Measurements from ENCODE around the gene PYGM. TPM values are rescaled to one million over a fixed set of nuclear protein-coding genes. Genes with fewer than 3 reads are reported as not detected.

Gene PYGM
- total RNA-seq, 2 donors from 2014 or later = 4.7 to 5.6 TPM

GRCh38 chr11:64747961-64748665 is 11.7 kb downstream of the PYGM start:
- Mint-ChIP-seq H3K27me3 (no peaks in the 10 kb centered on the region), H3K36me3 (no peaks in the 10 kb centered on the region), H3K27ac (peak overlapping the region; percentile 14 to 50), H3K4me3 (no peak overlapping the region), H3K9me3 (no peaks in the 10 kb centered on the region), H3K4me1 (ENCODE audit: low read depth in 2 of 2) (peaks cover 9 to 33% of the 10 kb centered on the region in 2 donors)
- ATAC-seq = no peak
- no peak for DNase-seq (ENCODE audit: low spot score)

- H3K27ac Mint-ChIP-seq = no peak overlapping the region
- H3K27me3 Mint-ChIP-seq = no peaks in the 10 kb centered on the region
- DNase-seq (ENCODE audit: low spot score) (no peak), ATAC-seq (no peak)
- no peaks in the 10 kb centered on the region for H3K36me3 Mint-ChIP-seq
- peaks cover 14 to 28% of the 10 kb centered on the region in 2 donors for H3K4me1 Mint-ChIP-seq (ENCODE audit: low read depth in 2 of 2)
- no peak overlapping the region for H3K4me3 Mint-ChIP-seq
- no peaks in the 10 kb centered on the region for H3K9me3 Mint-ChIP-seq
Measured at GRCh38 chr11:64746486-64746885, 13.3 kb downstream of the PYGM start.

- no peaks in the 10 kb centered on the region for H3K36me3 Mint-ChIP-seq
- H3K27ac Mint-ChIP-seq = peak overlapping the region; percentile 67 to 75
- H3K27me3 Mint-ChIP-seq = no peaks in the 10 kb centered on the region
- DNase-seq (ENCODE audit: low spot score) (peak; percentile 80), ATAC-seq (peak; percentile 63 to 69)
- H3K4me1 Mint-ChIP-seq (ENCODE audit: low read depth in 2 of 2) = peaks cover 17 to 27% of the 10 kb centered on the region in 2 donors
- H3K4me3 Mint-ChIP-seq = peak overlapping the region; percentile 82
- no peaks in the 10 kb centered on the region for H3K9me3 Mint-ChIP-seq
Measured at GRCh38 chr11:64745521-64746328, 14.0 kb downstream of the PYGM start.

- Mint-ChIP-seq H3K36me3 (no peaks in the 10 kb centered on the region), H3K27me3 (no peaks in the 10 kb centered on the region), H3K4me3 (peak overlapping the region; percentile 82), H3K9me3 (no peaks in the 10 kb centered on the region), H3K27ac (peak overlapping the region; percentile 67 to 75), H3K4me1 (ENCODE audit: low read depth in 2 of 2) (peaks cover 23 to 27% of the 10 kb centered on the region in 2 donors)
- ATAC-seq = peak; percentile 2 to 34
- no peak for DNase-seq (ENCODE audit: low spot score)
Measured at GRCh38 chr11:64745189-64745520, 14.6 kb downstream of the PYGM start.

GRCh38 chr11:64744544-64745188 is 15.1 kb downstream of the PYGM start:
- ATAC-seq (peak; percentile 1), DNase-seq (ENCODE audit: low spot score) (no peak)
- peak overlapping the region; percentile 86 to 89 for H3K27ac Mint-ChIP-seq
- H3K36me3 Mint-ChIP-seq = no peaks in the 10 kb centered on the region
- H3K4me3 Mint-ChIP-seq = peak overlapping the region; percentile 95
- no peaks in the 10 kb centered on the region for H3K9me3 Mint-ChIP-seq
- H3K4me1 Mint-ChIP-seq (ENCODE audit: low read depth in 2 of 2) = peaks cover 24 to 28% of the 10 kb centered on the region in 2 donors
- H3K27me3 Mint-ChIP-seq = no peaks in the 10 kb centered on the region

- ATAC-seq = peak; percentile 58 to 62
- Mint-ChIP-seq H3K9me3 (no peaks in the 10 kb centered on the region), H3K27me3 (no peaks in the 10 kb centered on the region), H3K27ac (peak within 1 kb of the TSS; percentile 86 to 89), H3K36me3 (no peaks in the 10 kb centered on the region), H3K4me1 (ENCODE audit: low read depth in 2 of 2) (peaks cover 24 to 31% of the 10 kb centered on the region in 2 donors), H3K4me3 (peak within 1 kb of the TSS; percentile 95)
- DNase-seq (ENCODE audit: low spot score) = peak; percentile 78
Measured at GRCh38 chr11:64743591-64744543, 15.9 kb downstream of the PYGM start, which contains the start of gene RASGRP2. Gene RASGRP2 (minus strand): TSS chr11:64744142. CDS start chr11:64742866, 1,276 bp downstream.

- peaks cover 24 to 29% of the 10 kb centered on the region in 2 donors for H3K4me1 Mint-ChIP-seq (ENCODE audit: low read depth in 2 of 2)
- no peaks in the 10 kb centered on the region for H3K27me3 Mint-ChIP-seq
Measured at GRCh38 chr11:64742889-64743590, 16.7 kb downstream of the PYGM start.

GRCh38 chr11:64742087-64742888 is 17.5 kb downstream of the PYGM start:
- H3K4me1 Mint-ChIP-seq (ENCODE audit: low read depth in 2 of 2) = peaks cover 24 to 28% of the 10 kb centered on the region in 2 donors
- peak overlapping the region; percentile 75 for H3K4me3 Mint-ChIP-seq

More at GRCh38 chr11:64742889-64743590, 16.7 kb downstream of the PYGM start:
- ATAC-seq (peak; percentile 63 to 79), DNase-seq (ENCODE audit: low spot score) (peak; percentile 88)
- Mint-ChIP-seq H3K4me3 (peak overlapping the region; percentile 95), H3K27ac (peak overlapping the region; percentile 86 to 89), H3K9me3 (no peaks in the 10 kb centered on the region), H3K36me3 (no peaks in the 10 kb centered on the region)

GRCh38 chr11:64741375-64742086 is 18.2 kb downstream of the PYGM start:
- H3K27me3 Mint-ChIP-seq = no peaks in the 10 kb centered on the region
- peak overlapping the region; percentile 75 for H3K4me3 Mint-ChIP-seq
- DNase-seq (ENCODE audit: low spot score) = no peak
- no peaks in the 10 kb centered on the region for H3K9me3 Mint-ChIP-seq
- H3K27ac Mint-ChIP-seq = peak overlapping the region in 1 of 2 donors; percentile 62
- ATAC-seq = no peak
- H3K4me1 Mint-ChIP-seq (ENCODE audit: low read depth in 2 of 2) = peaks cover 24 to 28% of the 10 kb centered on the region in 2 donors
- no peaks in the 10 kb centered on the region for H3K36me3 Mint-ChIP-seq

More at GRCh38 chr11:64742087-64742888, 17.5 kb downstream of the PYGM start:
- DNase-seq (ENCODE audit: low spot score) (no peak), ATAC-seq (peak; percentile 19 to 33)
- H3K27ac Mint-ChIP-seq = peak overlapping the region in 1 of 2 donors; percentile 62
- no peaks in the 10 kb centered on the region for H3K27me3 Mint-ChIP-seq
- no peaks in the 10 kb centered on the region for H3K9me3 Mint-ChIP-seq
- H3K36me3 Mint-ChIP-seq = no peaks in the 10 kb centered on the region

- Mint-ChIP-seq H3K27me3 (no peaks in the 10 kb centered on the region), H3K4me3 (no peak overlapping the region), H3K36me3 (no peaks in the 10 kb centered on the region), H3K4me1 (ENCODE audit: low read depth in 2 of 2) (peaks cover 29 to 31% of the 10 kb centered on the region in 2 donors), H3K27ac (peak overlapping the region in 1 of 2 donors; percentile 22), H3K9me3 (no peaks in the 10 kb centered on the region)
- ATAC-seq = no peak
- no peak for DNase-seq (ENCODE audit: low spot score)
Measured at GRCh38 chr11:64739871-64740270, 19.9 kb downstream of the PYGM start.

GRCh38 chr11:64736654-64737053 is 23.1 kb downstream of the PYGM start:
- no peaks in the 10 kb centered on the region for H3K27me3 Mint-ChIP-seq
- peak overlapping the region in 1 of 2 donors; percentile 85 for H3K27ac Mint-ChIP-seq
- no peak for ATAC-seq
- peaks cover 17 to 19% of the 10 kb centered on the region in 2 donors for H3K4me1 Mint-ChIP-seq (ENCODE audit: low read depth in 2 of 2)
- H3K4me3 Mint-ChIP-seq = no peak overlapping the region
- no peaks in the 10 kb centered on the region for H3K9me3 Mint-ChIP-seq
- no peaks in the 10 kb centered on the region for H3K36me3 Mint-ChIP-seq
- DNase-seq (ENCODE audit: low spot score) = no peak
